ENCODE measurements around the gene STXBP4.

STXBP4 gene

DNA sequence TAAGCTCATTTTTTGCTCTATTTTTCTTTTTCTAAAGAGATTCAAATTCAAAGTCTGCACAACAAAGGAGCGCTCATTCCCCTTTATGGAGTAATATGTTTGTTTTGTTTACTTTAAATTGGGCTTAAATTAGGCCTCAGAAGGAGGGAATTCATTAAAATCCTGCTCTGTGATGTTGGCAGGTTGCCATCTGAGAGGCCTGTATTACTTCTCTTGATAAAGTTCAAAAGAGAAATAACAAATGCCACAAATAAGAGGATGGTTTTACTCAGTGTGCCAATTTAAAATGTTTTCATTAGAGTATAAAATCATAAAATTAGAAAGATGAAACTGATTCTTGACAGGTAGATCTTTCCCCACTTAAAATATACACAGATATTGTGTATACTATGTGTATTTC lies 241.7 kb downstream of the STXBP4 start:
- no peak for DNase-seq (ENCODE audit: low read depth)
- TF ChIP-seq, protein P1, sequence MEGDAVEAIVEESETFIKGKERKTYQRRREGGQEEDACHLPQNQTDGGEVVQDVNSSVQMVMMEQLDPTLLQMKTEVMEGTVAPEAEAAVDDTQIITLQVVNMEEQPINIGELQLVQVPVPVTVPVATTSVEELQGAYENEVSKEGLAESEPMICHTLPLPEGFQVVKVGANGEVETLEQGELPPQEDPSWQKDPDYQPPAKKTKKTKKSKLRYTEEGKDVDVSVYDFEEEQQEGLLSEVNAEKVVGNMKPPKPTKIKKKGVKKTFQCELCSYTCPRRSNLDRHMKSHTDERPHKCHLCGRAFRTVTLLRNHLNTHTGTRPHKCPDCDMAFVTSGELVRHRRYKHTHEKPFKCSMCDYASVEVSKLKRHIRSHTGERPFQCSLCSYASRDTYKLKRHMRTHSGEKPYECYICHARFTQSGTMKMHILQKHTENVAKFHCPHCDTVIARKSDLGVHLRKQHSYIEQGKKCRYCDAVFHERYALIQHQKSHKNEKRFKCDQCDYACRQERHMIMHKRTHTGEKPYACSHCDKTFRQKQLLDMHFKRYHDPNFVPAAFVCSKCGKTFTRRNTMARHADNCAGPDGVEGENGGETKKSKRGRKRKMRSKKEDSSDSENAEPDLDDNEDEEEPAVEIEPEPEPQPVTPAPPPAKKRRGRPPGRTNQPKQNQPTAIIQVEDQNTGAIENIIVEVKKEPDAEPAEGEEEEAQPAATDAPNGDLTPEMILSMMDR (conservative IDR thresholded peaks at IDR 0.05; ENCODE audit: low read length), result no peak
- no peak overlapping the region for H3K4me3 ChIP-seq (ENCODE audit: low read length)

DNA sequence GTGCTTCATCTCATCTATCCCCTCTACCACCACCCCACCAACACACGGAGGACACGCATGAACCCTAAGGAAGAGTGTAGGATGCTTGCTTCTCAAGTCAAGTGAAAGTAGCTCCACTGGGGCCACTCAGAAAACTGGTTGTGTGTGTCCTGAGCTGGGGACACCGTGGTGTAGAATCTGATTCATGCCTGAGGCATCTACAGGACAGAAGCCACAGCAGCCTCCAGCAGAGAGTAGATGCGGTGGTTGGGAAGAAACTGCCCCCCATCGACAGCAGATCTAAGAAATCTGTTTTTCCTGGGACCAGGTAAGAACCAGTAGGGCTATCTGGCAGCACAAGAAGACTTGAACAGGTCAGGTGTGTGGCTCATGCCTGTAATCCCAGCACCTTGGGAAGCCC lies 244.3 kb downstream of the STXBP4 start:
- DNase-seq (ENCODE audit: low read depth), result no peak

DNA sequence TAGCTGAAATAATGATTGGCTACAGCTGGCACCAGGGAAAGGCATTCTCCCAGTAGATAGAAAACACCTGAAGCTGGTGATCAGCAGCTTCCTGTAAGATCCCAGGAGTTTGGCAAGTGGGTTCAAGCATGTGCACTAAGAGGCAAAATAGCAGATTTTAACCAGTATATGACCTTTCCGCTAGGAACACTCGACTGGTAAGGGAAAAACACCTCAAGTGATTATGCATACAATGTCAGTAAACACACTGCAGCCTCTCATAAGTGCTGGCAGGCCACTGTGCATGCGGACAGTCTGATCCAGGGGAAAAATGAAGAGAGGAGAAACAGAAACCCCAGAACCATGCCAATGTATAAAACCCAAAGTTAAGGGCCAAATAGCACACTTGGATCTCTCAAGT lies 247.1 kb downstream of the STXBP4 start:
- TF ChIP-seq, protein P1 (conservative IDR thresholded peaks at IDR 0.05; ENCODE audit: low read length), result no peak
- no peak overlapping the region for H3K4me3 ChIP-seq (ENCODE audit: low read length)
- no peak for DNase-seq (ENCODE audit: low read depth)

More for the DNA sequence above, 244.3 kb downstream of the STXBP4 start:
- TF ChIP-seq, protein P1 (conservative IDR thresholded peaks at IDR 0.05; ENCODE audit: low read length), result no peak
- no peak overlapping the region for H3K4me3 ChIP-seq (ENCODE audit: low read length)

DNA sequence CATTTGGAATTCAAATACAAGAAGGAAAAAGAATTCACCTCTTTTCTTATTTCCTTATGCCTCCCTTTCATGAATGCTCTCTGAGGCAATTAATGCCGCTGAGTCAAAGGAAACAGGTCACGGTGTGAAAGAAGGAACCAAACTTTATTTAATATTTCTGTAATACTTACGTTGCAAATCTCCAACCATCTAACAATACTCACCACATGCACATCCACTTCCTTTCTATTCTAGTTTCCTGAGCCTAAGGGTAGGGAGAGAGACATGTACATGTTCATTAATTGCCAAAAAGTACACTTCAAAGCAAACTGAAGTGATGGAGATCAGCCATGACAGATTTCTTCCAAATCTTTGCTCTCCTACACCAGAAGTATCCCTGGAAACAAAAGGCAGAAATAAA lies 248.3 kb downstream of the STXBP4 start:
- H3K4me3 ChIP-seq (ENCODE audit: low read length), result no peak overlapping the region

DNA sequence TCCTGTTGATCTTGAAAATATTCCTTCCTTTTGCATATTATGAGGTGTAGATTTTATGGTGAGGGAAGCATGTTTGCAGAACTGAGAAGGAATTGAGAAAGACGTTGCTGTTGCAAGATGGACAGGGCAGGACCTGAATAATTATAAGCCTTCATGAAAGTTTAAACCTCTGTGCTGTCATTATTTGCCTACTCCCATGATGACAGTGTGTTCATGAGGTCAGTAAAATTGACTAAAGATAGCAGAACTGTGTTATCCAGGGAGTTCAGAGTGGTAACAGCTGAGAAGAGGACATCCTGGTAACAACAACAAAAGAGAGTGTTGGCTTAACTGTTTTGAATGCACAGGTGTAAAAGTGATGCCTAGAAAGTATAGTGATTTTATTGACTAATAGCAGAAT lies 250.9 kb downstream of the STXBP4 start:
- H3K4me3 ChIP-seq (ENCODE audit: low read length), result no peak overlapping the region
- TF ChIP-seq, protein P1 (conservative IDR thresholded peaks at IDR 0.05; ENCODE audit: low read length), result no peak

More for the DNA sequence above, 248.3 kb downstream of the STXBP4 start:
- no peak for DNase-seq (ENCODE audit: low read depth)
- TF ChIP-seq, protein P1 (conservative IDR thresholded peaks at IDR 0.05; ENCODE audit: low read length), result no peak

DNA sequence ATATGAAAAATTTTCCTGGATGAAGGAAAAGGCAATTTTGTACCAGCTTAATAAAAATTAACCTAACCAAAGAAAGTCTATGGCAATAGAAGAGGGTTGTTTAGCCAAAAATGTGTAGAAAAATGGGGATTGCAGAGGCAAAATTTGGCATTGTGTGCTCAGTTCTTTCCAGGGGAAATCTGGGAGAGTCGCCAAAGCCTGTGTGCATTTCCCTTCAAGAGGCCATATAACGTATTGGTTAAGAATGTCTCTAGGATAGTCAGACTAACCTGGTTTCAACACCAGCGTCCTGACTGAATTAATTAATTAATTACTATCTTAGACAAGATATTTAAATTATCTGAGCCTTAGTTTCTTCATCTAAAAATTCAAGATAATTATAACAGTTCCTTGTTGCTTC lies 251.4 kb downstream of the STXBP4 start:
- H3K4me3 ChIP-seq (ENCODE audit: low read length), result no peak overlapping the region
- DNase-seq (ENCODE audit: low read depth), result no peak
- TF ChIP-seq, protein P1 (conservative IDR thresholded peaks at IDR 0.05; ENCODE audit: low read length), result no peak

More for the DNA sequence above, 250.9 kb downstream of the STXBP4 start:
- DNase-seq (ENCODE audit: low read depth), result no peak
